22Rv1 (cell line): ENCODE measurements around the gene LRRK1.

Experiments used
- H3K27ac ChIP-seq: fragments of 450-650 bp; 2 replicates; pipeline ENCODE4 v1.5.1; 2017
- CTCF ChIP-seq: fragments of 450-650 bp; IDR thresholded peaks from 2 replicates; pipeline ENCODE4 v1.5.1; 2017; ENCODE audit warnings: mild to moderate bottlenecking
- ZFX ChIP-seq: fragments of 450-650 bp; IDR thresholded peaks from 2 replicates; pipeline ENCODE4 v1.6.1; 2017; ENCODE audit warnings: antibody characterized with exemption, borderline replicate concordance

LRRK1 gene

GRCh38 chr15:100905850-100906249 lies 13.3 kb upstream of the LRRK1 start:
- TF ChIP-seq CTCF (no peak), ZFX (no peak)
- no peak overlapping the region for H3K27ac ChIP-seq

- H3K27ac ChIP-seq = no peak overlapping the region
- TF ChIP-seq ZFX (no peak), CTCF (no peak)
Observed at GRCh38 chr15:100908466-100908865, 10.7 kb upstream of the LRRK1 start.

GRCh38 chr15:100909565-100909964 lies 9.6 kb upstream of the LRRK1 start:
- TF ChIP-seq CTCF (no peak), ZFX (no peak)
- no peak overlapping the region for H3K27ac ChIP-seq

- TF ChIP-seq CTCF (no peak), ZFX (no peak)
- no peak overlapping the region for H3K27ac ChIP-seq
Observed at GRCh38 chr15:100909989-100910955, 8.9 kb upstream of the LRRK1 start.

DNA sequence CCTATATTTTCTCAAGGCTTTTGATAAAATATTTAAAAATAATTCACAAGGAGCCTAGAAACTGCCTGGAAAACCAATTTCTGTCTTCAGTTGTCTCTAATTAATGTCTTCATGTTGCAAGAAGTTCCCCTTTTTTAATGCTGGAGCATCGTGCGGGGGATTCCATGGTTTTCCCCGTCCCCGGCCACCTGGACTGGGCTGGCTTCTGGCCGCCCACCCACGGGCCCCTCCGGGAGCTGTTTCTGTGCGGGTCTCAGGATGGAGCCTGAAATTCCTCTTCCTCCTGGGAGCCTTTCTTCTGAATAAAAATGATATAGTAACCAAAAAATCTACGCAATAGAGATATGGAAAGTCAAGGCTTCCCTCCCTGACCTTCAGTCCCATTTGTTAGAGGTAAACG lies 8.1 kb upstream of the LRRK1 start:
- TF ChIP-seq CTCF (no peak), ZFX (no peak)
- H3K27ac ChIP-seq = no peak overlapping the region

DNA sequence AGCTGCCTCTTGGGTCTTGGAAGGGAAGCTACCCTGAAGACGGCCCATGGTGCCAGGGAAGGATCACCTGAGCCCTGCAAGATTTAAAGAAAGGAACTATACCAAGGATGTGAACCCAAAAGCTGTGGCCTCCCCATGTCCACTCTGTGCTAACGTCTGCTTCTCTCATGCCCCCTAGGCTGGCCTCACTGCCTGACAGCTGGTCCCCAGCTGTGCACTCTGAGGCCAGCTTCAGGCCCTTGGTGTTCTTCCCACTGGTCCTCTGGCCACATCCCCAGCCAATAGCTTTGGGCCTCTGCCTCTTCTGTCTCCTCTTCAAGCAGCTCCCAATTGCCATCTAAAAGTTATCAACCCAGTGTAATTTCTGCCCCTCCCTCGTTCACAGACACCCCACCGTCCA lies 5.2 kb upstream of the LRRK1 start:
- TF ChIP-seq CTCF = no peak
- TF ChIP-seq ZFX = no peak
- H3K27ac ChIP-seq = no peak overlapping the region

GRCh38 chr15:100914876-100915275 lies 4.3 kb upstream of the LRRK1 start:
- TF ChIP-seq CTCF = no peak
- TF ChIP-seq ZFX = no peak

More at GRCh38 chr15:100914876-100915275, 4.3 kb upstream of the LRRK1 start:
- no peak overlapping the region for H3K27ac ChIP-seq
